GM12801 (cell line): Measurements from ENCODE around the gene LCE1C.

ENCODE experiments used
- TF ChIP-seq, protein P1 (sequence below): IDR thresholded peaks from one replicate; pipeline ENCODE4 v1.5.1; 2011; ENCODE audit warnings: control low read depth; ENCODE audit not compliant: insufficient read length; ENCODE audit errors: extremely low read depth

The LCE1C gene

DNA sequence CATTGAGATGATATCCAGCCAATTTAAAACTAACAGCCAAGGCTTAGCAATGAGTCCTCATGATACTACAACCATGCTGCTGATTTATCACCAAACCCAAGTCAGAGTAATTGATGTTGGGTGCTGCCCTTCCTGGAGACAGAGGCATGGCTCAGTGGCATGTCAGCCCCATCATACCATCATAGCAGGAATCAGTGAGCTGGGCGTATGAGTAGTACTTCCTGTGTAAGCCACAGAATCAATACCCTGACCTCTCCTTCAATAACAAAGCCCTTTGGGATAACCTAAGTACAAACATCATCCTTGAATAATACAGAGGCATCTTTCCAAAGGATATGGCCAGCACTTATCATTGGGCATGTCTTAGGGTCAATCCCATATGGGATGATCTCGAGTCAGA lies 23.4 kb downstream of the LCE1C start:
- TF ChIP-seq, protein P1, sequence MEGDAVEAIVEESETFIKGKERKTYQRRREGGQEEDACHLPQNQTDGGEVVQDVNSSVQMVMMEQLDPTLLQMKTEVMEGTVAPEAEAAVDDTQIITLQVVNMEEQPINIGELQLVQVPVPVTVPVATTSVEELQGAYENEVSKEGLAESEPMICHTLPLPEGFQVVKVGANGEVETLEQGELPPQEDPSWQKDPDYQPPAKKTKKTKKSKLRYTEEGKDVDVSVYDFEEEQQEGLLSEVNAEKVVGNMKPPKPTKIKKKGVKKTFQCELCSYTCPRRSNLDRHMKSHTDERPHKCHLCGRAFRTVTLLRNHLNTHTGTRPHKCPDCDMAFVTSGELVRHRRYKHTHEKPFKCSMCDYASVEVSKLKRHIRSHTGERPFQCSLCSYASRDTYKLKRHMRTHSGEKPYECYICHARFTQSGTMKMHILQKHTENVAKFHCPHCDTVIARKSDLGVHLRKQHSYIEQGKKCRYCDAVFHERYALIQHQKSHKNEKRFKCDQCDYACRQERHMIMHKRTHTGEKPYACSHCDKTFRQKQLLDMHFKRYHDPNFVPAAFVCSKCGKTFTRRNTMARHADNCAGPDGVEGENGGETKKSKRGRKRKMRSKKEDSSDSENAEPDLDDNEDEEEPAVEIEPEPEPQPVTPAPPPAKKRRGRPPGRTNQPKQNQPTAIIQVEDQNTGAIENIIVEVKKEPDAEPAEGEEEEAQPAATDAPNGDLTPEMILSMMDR = no peak

DNA sequence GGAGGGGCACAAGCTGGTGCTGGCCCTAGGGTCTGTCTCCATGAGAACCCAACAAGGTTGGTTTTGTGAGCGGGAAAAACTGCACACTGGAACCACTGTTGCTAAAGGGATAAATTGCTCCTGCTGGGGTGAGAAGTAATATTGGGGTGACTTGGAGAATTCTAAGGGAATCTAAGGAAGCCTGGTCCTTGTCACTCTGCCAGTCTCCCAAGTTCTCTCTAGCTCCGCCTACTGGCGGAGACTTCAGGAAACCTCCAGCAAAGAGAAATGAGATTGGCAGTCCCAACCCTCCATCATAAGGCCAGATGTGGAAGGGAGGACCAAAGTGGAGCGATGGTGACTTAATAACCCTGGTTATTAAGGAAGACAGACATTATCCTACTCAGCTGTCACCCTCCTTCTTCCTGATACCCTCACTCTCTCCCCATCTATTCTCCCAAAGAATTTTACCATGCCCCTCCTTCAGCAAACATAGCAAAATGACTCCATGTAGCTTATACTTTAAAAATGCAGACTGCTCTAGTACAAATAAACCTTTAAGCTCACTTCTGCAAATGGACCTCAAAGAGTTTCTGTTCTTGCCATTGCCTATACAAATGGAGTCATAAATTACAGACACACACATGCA lies 28.8 kb downstream of the LCE1C start:
- TF ChIP-seq, protein P1 = no peak

DNA sequence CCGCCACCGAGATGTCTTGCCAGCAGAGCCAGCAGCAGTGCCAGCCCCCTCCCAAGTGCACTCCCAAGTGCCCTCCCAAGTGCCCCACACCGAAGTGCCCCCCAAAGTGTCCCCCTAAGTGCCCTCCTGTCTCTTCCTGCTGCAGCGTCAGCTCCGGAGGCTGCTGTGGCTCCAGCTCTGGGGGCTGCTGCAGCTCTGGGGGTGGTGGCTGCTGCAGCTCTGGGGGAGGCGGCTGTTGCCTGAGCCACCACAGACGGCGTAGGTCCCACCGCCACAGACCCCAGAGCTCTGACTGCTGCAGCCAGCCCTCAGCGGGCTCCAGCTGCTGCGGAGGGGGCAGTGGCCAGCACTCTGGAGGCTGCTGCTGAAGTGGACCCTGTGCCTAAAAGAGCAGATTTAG lies 30.1 kb downstream of the LCE1C start:
- TF ChIP-seq, protein P1 = no peak

DNA sequence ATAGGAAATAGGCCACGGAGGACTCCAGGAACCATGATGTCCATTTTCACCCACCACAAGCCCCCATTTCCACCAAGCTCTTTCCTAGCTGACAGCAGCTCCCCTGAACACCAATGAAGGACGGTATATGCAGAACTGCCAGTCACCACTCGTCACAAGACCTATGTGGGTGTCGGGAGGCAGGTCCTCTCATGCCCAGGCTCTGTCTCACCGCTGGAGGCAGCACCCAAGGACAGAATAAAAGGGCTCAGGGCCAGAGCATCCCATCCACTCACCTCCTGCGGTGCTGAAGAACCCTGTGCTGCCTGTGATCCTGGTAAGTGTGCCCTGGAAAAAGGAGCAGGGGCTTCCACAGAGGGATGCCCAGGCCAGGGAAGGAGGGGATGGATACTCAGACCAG lies 31.6 kb downstream of the LCE1C start, which contains the start of gene LCE1F:
TSS of gene LCE1F (plus strand) at position 266 of the 400 bp plus-strand sequence. CDS start 1,232 bp downstream, outside the sequence.
- TF ChIP-seq, protein P1 = no peak

DNA sequence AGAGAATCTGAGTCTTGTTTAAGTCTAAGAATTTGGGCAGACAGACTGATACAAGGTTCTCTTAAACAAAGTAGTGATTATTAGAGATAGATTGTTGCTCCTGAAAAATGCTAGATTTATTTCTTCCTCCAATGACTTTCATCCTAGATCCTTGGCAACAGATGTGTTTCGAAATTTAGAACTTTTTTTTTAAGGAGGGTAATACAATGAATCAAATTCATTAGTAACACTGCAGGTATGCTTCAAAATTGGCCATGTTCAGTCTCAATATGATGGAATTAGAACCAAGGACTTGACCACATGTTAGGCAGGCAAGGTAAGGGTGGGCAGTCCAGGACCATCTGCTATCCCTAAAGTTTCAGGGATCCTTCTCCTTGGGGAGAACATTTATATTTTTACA lies 36.0 kb downstream of the LCE1C start:
- TF ChIP-seq, protein P1 = no peak

DNA sequence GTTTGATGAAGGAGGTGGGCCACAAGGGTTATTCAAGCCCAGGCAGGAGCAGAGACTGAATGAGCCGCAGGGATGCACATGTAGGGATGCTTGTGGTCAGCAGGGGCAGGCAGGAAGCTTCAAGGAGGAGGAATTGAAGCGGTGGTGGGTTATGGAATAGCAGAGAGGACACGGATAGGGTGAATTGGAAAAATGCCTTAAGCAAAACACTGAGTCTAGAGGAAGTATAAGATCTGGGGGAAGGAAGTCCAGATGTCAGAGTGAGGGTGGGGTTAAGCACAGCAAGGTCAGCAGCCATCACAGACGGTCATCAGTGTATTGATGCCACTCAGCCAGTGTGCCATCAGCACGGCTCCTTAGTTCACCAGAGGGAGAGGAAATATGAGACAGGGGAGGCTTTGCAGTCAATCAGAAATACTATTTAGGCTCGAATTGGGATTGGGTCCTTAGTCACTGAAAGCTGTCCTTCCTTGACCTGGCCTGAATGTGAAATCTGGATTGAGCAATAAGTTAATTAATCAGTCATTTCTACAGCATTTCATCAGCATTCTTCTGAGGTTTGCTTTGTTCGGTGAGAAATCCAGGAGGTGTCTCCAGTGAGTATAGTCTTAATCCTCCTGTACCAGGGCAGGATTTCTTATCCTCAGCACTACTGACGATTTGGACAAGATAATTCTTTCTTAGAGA lies 37.5 kb downstream of the LCE1C start:
- TF ChIP-seq, protein P1 = no peak

DNA sequence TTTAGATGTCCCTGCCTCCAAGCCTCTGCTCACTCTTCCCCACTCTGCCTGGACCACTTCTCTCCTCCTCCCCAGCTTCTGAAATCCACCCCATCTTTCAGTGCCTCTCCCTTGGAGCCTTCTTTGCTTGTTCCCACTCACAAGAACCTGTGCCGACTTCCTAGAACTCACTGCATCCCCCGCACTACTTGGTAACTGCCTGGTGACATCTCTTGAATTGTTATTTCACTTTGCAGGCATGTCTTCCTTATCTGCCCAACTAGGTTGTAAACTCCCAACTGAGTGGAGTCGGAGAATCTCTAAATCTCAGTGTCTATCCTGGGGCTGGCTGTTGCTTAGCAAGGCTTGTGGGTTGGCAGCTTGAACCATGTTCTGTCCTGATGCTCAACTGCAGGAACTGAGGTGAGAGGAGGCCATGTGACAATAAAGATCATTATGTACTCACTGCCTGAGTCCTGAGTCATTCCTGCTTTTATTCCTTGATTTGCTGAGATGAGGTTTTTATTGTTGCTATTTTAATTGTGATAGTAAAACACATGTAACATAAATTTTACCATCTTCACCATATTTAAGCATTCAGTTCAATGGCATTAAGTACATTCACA lies 44.7 kb downstream of the LCE1C start:
- TF ChIP-seq, protein P1 = no peak
